SK-N-SH (cell line): Measurements from ENCODE around the gene SFMBT2.

ENCODE experiments used
- CTCF ChIP-seq: fragments of 200-600 bp; sonication (generic); IDR thresholded peaks from 2 replicates; pipeline ENCODE4 v1.6.1; 2017; ENCODE audit warnings: antibody characterized with exemption, mild to moderate bottlenecking, moderate library complexity
- EP300 ChIP-seq, 2 experiments: IDR thresholded peaks; 2 replicates each; pipeline versions ENCODE4 v1.4.0 to v1.6.1; 2012; ENCODE audit warnings: borderline replicate concordance in 1 of 2, low read depth in 1 of 2, low read length in 1 of 2
- FOXJ3 ChIP-seq: sonication (generic); formaldehyde crosslinking; IDR thresholded peaks from 2 replicates; pipeline ENCODE4 v1.5.1; 2020; ENCODE audit warnings: mild to moderate bottlenecking, missing genetic modification reagents
- PBX3 ChIP-seq: IDR thresholded peaks from 2 replicates; pipeline ENCODE4; 2012
- RXRA ChIP-seq: IDR thresholded peaks from 2 replicates; pipeline ENCODE4 v1.4.0; 2012; ENCODE audit warnings: low read depth, mild to moderate bottlenecking, borderline replicate concordance
- SMC3 ChIP-seq: IDR thresholded peaks from 2 replicates; pipeline ENCODE4 v1.6.1; 2012; ENCODE audit warnings: low read depth, low read length, improper control_type of control experiment
- TAF1 ChIP-seq: IDR thresholded peaks from 2 replicates; pipeline ENCODE4 v1.6.1; 2012; ENCODE audit warnings: low read depth, mild to moderate bottlenecking, low read length, moderate library complexity, borderline replicate concordance
- ZBTB33 ChIP-seq: IDR thresholded peaks from 2 replicates; pipeline ENCODE4 v1.4.0; 2012; ENCODE audit warnings: low read depth, borderline replicate concordance

GRCh38 chr10:7211857-7212577 lies 198.8 kb downstream of the SFMBT2 start:
- no peak for TF ChIP-seq TAF1
- no peak for TF ChIP-seq CTCF
- TF ChIP-seq PBX3: no peak
- TF ChIP-seq RXRA: no peak
- TF ChIP-seq ZBTB33: no peak
- no peak for TF ChIP-seq SMC3
- TF ChIP-seq EP300 (IDR thresholded peaks at IDR 0.05; ENCODE audit: borderline replicate concordance in 1 of 2, low read depth in 1 of 2, low read length in 1 of 2): no peak
- TF ChIP-seq FOXJ3 (CRISPR knock-in tag): no peak
